ENCODE results near the gene KHSRP.

DNA sequence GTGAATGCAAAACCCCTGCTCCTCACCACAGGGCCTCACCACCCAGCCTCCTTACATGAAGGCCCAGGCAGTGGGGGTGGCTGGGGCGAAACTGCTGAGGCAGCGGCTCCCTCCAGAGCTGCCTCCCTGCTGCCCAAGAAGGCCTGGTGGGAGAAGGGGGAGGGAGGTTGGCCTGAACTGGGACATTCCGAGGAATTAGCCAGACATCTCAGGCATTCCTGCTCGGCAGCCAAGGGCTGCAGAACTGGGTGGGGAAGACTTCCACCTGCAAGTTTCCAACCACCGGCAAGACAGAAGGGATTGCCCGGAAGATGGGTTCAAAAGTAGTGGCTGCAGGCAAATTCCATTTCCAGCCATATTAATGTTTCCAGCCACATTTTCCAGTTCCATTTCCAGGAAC is 46.6 kb downstream of the KHSRP start:
- TF ChIP-seq, protein P1, sequence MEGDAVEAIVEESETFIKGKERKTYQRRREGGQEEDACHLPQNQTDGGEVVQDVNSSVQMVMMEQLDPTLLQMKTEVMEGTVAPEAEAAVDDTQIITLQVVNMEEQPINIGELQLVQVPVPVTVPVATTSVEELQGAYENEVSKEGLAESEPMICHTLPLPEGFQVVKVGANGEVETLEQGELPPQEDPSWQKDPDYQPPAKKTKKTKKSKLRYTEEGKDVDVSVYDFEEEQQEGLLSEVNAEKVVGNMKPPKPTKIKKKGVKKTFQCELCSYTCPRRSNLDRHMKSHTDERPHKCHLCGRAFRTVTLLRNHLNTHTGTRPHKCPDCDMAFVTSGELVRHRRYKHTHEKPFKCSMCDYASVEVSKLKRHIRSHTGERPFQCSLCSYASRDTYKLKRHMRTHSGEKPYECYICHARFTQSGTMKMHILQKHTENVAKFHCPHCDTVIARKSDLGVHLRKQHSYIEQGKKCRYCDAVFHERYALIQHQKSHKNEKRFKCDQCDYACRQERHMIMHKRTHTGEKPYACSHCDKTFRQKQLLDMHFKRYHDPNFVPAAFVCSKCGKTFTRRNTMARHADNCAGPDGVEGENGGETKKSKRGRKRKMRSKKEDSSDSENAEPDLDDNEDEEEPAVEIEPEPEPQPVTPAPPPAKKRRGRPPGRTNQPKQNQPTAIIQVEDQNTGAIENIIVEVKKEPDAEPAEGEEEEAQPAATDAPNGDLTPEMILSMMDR (IDR thresholded peaks at IDR 0.05): no peak
- TF ChIP-seq EZH2 (IDR thresholded peaks at IDR 0.05; ENCODE audit: borderline replicate concordance, insufficient read depth, low read depth, low read length, poor library complexity, severe bottlenecking): no peak
